SK-N-SH treated with all-trans-retinoic acid at 6 μM for 48 hours (cell line): Measurements from ENCODE around the gene CHKB.

Experiments used
- ARNTL ChIP-seq: fragments of 450-650 bp; formaldehyde crosslinking; IDR thresholded peaks from 2 replicates; pipeline ENCODE4 v1.5.0; 2020; ENCODE audit warnings: low read depth, mild to moderate bottlenecking, moderate library complexity, borderline replicate concordance
- CREB5 ChIP-seq: fragments of 250-450 bp; sonication (Bioruptor Pico); IDR thresholded peaks from 2 replicates; pipeline ENCODE4 v1.5.1; 2020; ENCODE audit warnings: low read depth, mild to moderate bottlenecking, moderate library complexity
- CSDC2 ChIP-seq: fragments of 250-450 bp; sonication (Bioruptor Pico); IDR thresholded peaks from 2 replicates; pipeline ENCODE4 v1.5.0; 2020; ENCODE audit warnings: mild to moderate bottlenecking, moderate library complexity
- ISL1 ChIP-seq: fragments of 250-450 bp; sonication (Bioruptor Pico); IDR thresholded peaks from 2 replicates; pipeline ENCODE4 v2.1.2; 2022; ENCODE audit warnings: mild to moderate bottlenecking, moderate library complexity
- POU6F1 ChIP-seq: fragments of 250-450 bp; sonication (Bioruptor Pico); IDR thresholded peaks from 2 replicates; pipeline ENCODE4 v1.8.0; 2021; ENCODE audit warnings: low read depth, mild to moderate bottlenecking, moderate library complexity, borderline replicate concordance
- PPARA ChIP-seq: fragments of 250-450 bp; sonication (Bioruptor Pico); IDR thresholded peaks from 2 replicates; pipeline ENCODE4 v1.5.0; 2020; ENCODE audit warnings: mild to moderate bottlenecking, borderline replicate concordance
- TSHZ2 ChIP-seq: fragments of 250-450 bp; sonication (Bioruptor Pico); IDR thresholded peaks from 2 replicates; pipeline ENCODE4 v1.5.0; 2020; ENCODE audit warnings: mild to moderate bottlenecking, moderate library complexity
- ZFP3 ChIP-seq: fragments of 250-450 bp; sonication (Bioruptor Pico); IDR thresholded peaks from 2 replicates; pipeline ENCODE4 v1.5.0; 2020; ENCODE audit warnings: mild to moderate bottlenecking, moderate library complexity
- ZFP30 ChIP-seq: fragments of 450-650 bp; formaldehyde crosslinking; IDR thresholded peaks from 2 replicates; pipeline ENCODE4 v1.5.0; 2022; ENCODE audit warnings: mild to moderate bottlenecking, moderate library complexity
- ZNF70 ChIP-seq: fragments of 450-650 bp; formaldehyde crosslinking; IDR thresholded peaks from 2 replicates; pipeline ENCODE4 v1.5.0; 2020; ENCODE audit warnings: mild to moderate bottlenecking, moderate library complexity
- TF ChIP-seq, protein P1 (sequence below): fragments of 250-450 bp; sonication (Bioruptor Pico); IDR thresholded peaks from 2 replicates; pipeline ENCODE4 v1.8.0; 2020; ENCODE audit warnings: mild to moderate bottlenecking, moderate library complexity, borderline replicate concordance
- TF ChIP-seq, protein P2 (sequence below): fragments of 250-450 bp; sonication (Bioruptor Pico); IDR thresholded peaks from 2 replicates; pipeline ENCODE4 v1.5.1; 2021; ENCODE audit warnings: mild to moderate bottlenecking, moderate library complexity

DNA sequence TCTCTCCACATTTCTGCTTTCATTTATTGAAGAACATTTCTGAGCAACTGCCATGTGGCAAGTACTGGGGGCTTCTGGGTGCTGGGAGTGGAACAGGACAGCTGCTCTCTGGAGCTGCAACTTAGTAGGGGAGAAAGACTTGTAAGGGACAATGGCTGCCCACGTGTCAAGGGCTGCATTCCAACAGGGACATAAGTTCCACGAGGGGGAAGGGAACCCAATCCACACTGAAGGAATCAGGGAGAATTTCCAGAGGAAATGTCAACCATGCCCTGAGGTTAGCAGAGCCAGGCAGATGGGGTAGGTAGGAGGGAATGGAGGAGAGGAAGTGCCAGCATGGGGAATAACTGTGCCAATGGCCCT, 19.7 kb upstream of the CHKB start:
- TF ChIP-seq ZNF70 (CRISPR knock-in tag) (no peak), CREB5 (CRISPR knock-in tag) (no peak), TSHZ2 (CRISPR knock-in tag) (no peak), ARNTL (CRISPR knock-in tag) (no peak), ZFP3 (CRISPR knock-in tag) (no peak), PPARA (CRISPR knock-in tag) (no peak), ISL1 (CRISPR knock-in tag) (no peak), CSDC2 (CRISPR knock-in tag) (no peak), ZFP30 (CRISPR knock-in tag) (no peak), POU6F1 (CRISPR knock-in tag) (no peak)
- TF ChIP-seq, protein P1, sequence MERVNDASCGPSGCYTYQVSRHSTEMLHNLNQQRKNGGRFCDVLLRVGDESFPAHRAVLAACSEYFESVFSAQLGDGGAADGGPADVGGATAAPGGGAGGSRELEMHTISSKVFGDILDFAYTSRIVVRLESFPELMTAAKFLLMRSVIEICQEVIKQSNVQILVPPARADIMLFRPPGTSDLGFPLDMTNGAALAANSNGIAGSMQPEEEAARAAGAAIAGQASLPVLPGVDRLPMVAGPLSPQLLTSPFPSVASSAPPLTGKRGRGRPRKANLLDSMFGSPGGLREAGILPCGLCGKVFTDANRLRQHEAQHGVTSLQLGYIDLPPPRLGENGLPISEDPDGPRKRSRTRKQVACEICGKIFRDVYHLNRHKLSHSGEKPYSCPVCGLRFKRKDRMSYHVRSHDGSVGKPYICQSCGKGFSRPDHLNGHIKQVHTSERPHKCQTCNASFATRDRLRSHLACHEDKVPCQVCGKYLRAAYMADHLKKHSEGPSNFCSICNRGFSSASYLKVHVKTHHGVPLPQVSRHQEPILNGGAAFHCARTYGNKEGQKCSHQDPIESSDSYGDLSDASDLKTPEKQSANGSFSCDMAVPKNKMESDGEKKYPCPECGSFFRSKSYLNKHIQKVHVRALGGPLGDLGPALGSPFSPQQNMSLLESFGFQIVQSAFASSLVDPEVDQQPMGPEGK (CRISPR knock-in tag), result no peak
- TF ChIP-seq, protein P2, sequence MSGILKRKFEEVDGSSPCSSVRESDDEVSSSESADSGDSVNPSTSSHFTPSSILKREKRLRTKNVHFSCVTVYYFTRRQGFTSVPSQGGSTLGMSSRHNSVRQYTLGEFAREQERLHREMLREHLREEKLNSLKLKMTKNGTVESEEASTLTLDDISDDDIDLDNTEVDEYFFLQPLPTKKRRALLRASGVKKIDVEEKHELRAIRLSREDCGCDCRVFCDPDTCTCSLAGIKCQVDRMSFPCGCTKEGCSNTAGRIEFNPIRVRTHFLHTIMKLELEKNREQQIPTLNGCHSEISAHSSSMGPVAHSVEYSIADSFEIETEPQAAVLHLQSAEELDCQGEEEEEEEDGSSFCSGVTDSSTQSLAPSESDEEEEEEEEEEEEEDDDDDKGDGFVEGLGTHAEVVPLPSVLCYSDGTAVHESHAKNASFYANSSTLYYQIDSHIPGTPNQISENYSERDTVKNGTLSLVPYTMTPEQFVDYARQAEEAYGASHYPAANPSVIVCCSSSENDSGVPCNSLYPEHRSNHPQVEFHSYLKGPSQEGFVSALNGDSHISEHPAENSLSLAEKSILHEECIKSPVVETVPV, result no peak
